Calu3 (cell line): ENCODE data around the gene KCNJ1. TPM values are rescaled to one million over a fixed set of nuclear protein-coding genes. Genes with fewer than 3 reads are reported as not detected.

Experiments used
- BruUV-seq: library from RNA; stranded (reverse); fragments of 400-500 nt; replicated peaks from 2 replicates; lab custom pipeline; 2021; lab: Mats Ljungman, UMichigan
- CTCF ChIA-PET: fragments of 300-600 bp; sonication (Branson Sonifier 250); formaldehyde crosslinking; loops from one replicate; lab custom pipeline; 2022; ENCODE audit warnings: antibody characterized with exemption; lab: Charles Lee
- DNase-seq: peaks from one replicate; pipeline ENCODE4 v3.0.0; 2022
- H3K27ac Mint-ChIP-seq: one replicate; pipeline ENCODE4 v1.8.0; 2022; ENCODE audit warnings: mixed read lengths; ENCODE audit not compliant: unreplicated experiment
- H3K27me3 Mint-ChIP-seq: one replicate; pipeline ENCODE4 v1.8.0; 2022; ENCODE audit warnings: mixed read lengths; ENCODE audit not compliant: unreplicated experiment
- H3K36me3 Mint-ChIP-seq: one replicate; pipeline ENCODE4 v1.8.0; 2022; ENCODE audit warnings: mild to moderate bottlenecking, moderate library complexity, mixed read lengths; ENCODE audit not compliant: insufficient read depth, unreplicated experiment
- H3K4me1 Mint-ChIP-seq: one replicate; pipeline ENCODE4 v1.8.0; 2022; ENCODE audit warnings: mild to moderate bottlenecking, low read depth, mixed read lengths; ENCODE audit not compliant: unreplicated experiment
- H3K4me3 Mint-ChIP-seq: one replicate; pipeline ENCODE4 v1.8.0; 2022; ENCODE audit warnings: mild to moderate bottlenecking, low read depth, moderate library complexity, mixed read lengths; ENCODE audit not compliant: unreplicated experiment
- H3K9me3 Mint-ChIP-seq: one replicate; pipeline ENCODE4 v1.8.0; 2022; ENCODE audit warnings: low read depth, mixed read lengths; ENCODE audit not compliant: unreplicated experiment
- intact Hi-C: fragments of 100-400 bp; cut with micrococcal nuclease; formaldehyde crosslinking; loops from one replicate; pipeline ENCODE4 v1.10.0; 2022; ENCODE audit not compliant: unreplicated experiment
- total RNA-seq: library from RNA; stranded (reverse); gene quantifications from 2 replicates; pipeline ENCODE4 v1.2.3, GENCODE V29; 2022
- TF ChIP-seq, protein P1 (sequence below): fragments of 200-600 bp; IDR thresholded peaks from one replicate; pipeline ENCODE4 v1.8.0; 2022; ENCODE audit warnings: antibody characterized with exemption; ENCODE audit not compliant: unreplicated experiment

The KCNJ1 gene
- total RNA-seq, 1 experiment from 2014 or later = not detected

DNA sequence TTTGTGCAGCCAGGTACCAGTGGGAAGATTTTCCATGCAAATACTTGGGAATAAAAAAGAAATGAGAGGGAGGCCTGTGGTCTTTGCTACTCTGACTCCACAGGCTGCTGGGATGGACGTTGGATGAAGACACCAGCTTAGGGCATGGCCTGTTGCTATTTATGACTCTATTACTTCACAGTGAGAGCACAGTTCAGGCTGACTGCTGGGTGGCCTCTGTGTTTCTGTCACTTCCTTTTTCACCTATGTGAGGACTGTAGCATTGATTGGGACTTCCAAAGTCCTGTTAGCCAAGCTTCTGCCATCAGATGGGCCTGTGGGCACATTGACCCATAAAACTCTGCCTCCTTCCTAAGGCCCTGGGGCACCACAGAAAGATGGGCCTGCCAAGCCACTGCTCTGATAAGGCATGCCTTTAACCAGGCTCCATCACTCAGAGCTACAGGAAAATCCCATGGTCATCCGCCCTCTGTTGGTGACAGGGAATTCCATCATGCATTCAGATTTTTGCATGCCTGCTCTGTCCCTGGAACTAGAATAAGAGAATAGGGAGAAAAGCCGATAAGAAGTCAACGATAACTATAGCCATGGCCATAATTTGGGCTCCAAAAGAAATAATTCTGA, 64.6 kb downstream of the KCNJ1 start:
- Mint-ChIP-seq H3K4me1 (no peaks in the 10 kb centered on the region), H3K27ac (no peak overlapping the region), H3K36me3 (no peaks in the 10 kb centered on the region), H3K9me3 (no peaks in the 10 kb centered on the region), H3K27me3 (peaks cover 15% of the 10 kb centered on the region), H3K4me3 (no peak overlapping the region)
- DNase-seq = peak; percentile 22
- BruUV-seq = no TSS peak
- TF ChIP-seq, protein P1, sequence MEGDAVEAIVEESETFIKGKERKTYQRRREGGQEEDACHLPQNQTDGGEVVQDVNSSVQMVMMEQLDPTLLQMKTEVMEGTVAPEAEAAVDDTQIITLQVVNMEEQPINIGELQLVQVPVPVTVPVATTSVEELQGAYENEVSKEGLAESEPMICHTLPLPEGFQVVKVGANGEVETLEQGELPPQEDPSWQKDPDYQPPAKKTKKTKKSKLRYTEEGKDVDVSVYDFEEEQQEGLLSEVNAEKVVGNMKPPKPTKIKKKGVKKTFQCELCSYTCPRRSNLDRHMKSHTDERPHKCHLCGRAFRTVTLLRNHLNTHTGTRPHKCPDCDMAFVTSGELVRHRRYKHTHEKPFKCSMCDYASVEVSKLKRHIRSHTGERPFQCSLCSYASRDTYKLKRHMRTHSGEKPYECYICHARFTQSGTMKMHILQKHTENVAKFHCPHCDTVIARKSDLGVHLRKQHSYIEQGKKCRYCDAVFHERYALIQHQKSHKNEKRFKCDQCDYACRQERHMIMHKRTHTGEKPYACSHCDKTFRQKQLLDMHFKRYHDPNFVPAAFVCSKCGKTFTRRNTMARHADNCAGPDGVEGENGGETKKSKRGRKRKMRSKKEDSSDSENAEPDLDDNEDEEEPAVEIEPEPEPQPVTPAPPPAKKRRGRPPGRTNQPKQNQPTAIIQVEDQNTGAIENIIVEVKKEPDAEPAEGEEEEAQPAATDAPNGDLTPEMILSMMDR = no peak
- intact Hi-C loops = no loop called here
- CTCF ChIA-PET = no interaction called here

DNA sequence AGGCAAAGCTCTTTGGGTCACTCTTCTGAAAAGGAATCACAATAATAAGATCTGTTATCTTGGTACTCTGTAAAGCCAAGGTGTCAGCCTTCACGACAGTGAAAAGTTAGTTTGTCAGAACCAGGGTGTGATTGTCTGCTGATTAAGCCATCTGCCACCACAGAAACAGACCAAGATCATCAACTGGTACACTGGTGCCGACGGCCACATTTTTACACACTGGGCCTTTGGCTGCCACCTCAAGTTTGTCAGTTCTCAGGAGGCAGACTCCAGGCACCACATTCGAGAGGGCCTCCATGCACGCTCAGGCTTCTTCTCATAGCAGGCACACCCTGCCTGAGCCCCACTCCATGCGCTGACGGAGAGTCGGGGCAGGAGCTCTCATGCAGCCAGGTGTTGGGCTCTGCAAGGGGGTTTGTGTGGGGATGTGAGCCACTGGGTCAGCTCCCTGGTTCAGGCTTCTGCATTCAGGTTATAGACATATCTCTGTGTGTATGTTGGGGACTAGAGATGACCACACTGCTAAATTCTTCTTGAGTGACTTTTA, 66.2 kb downstream of the KCNJ1 start:
- Mint-ChIP-seq H3K36me3 (no peaks in the 10 kb centered on the region), H3K4me3 (no peak overlapping the region), H3K9me3 (no peaks in the 10 kb centered on the region), H3K27me3 (peaks cover 5% of the 10 kb centered on the region), H3K4me1 (no peaks in the 10 kb centered on the region), H3K27ac (no peak overlapping the region)
- CTCF ChIA-PET = no interaction called here
- intact Hi-C loops = no loop called here
- no TSS peak for BruUV-seq
- TF ChIP-seq, protein P1 = no peak
- DNase-seq = no peak

DNA sequence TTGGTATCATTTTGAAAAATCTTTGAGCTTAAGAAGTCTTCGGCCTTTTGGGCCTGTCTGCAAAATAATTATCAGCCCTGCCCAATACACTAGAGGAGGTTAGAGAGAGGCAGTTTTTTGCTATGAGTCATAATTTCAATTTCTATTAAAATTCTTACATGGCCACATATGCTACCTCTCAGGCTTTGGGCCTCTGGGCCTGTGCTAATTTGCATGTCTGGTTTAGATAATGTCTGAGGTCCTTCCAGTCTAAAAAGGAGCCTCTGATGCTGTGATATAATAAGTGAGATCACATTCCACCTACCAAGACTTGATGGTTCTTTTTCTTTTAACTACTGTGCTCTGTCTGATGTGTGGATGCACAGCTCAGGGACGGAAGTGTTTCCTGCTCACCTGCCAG, 70.8 kb downstream of the KCNJ1 start:
- TF ChIP-seq, protein P1 = no peak
- H3K36me3 Mint-ChIP-seq = no peaks in the 10 kb centered on the region
- H3K4me1 Mint-ChIP-seq = no peaks in the 10 kb centered on the region
- no peak overlapping the region for H3K4me3 Mint-ChIP-seq
- no peak for DNase-seq
- no peaks in the 10 kb centered on the region for H3K9me3 Mint-ChIP-seq
- H3K27me3 Mint-ChIP-seq = no peaks in the 10 kb centered on the region
- no TSS peak for BruUV-seq
- no peak overlapping the region for H3K27ac Mint-ChIP-seq
- CTCF ChIA-PET = no interaction called here
- intact Hi-C loops = no loop called here

DNA sequence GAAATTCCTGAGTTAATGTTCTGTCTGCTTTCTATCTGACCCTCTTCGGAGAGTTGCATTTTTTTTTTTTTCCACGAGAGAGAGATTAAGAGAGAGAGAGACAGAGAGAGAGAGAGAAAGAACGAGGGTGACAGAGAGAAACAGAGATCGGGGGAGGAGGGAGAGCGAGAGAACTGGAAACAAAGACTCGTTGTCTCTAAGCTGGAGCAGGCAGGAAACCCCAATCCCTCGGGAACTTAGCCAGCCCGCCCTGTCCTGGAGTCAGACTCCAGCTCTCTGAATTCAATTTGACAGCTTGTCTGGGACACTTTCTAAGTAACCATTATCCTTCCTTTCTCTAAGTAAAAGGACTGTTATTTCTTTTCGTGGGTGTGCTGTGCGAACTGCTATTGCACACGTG, 76.9 kb downstream of the KCNJ1 start:
- intact Hi-C loops = no loop called here
- peak; percentile 5 for DNase-seq
- no peak overlapping the region for H3K4me3 Mint-ChIP-seq
- H3K9me3 Mint-ChIP-seq = no peaks in the 10 kb centered on the region
- peaks cover 9% of the 10 kb centered on the region for H3K27me3 Mint-ChIP-seq
- no peaks in the 10 kb centered on the region for H3K36me3 Mint-ChIP-seq
- no peaks in the 10 kb centered on the region for H3K4me1 Mint-ChIP-seq
- no TSS peak for BruUV-seq
- no peak overlapping the region for H3K27ac Mint-ChIP-seq
- CTCF ChIA-PET = interaction anchor here (1.0 kb wide), 1 partner anchor 633 kb away, joined by 5 read pairs; no protein-coding TSS in a partner anchor
- TF ChIP-seq, protein P1 = no peak
